GM12872 (cell line): ENCODE measurements around the gene C11orf52.

Experiments used
- CTCF ChIP-seq: IDR thresholded peaks from 3 replicates; pipeline ENCODE4 v1.5.1; 2011; ENCODE audit warnings: low read depth, mild to moderate bottlenecking, low read length, moderate library complexity; ENCODE audit not compliant: insufficient read depth

Gene C11orf52

DNA sequence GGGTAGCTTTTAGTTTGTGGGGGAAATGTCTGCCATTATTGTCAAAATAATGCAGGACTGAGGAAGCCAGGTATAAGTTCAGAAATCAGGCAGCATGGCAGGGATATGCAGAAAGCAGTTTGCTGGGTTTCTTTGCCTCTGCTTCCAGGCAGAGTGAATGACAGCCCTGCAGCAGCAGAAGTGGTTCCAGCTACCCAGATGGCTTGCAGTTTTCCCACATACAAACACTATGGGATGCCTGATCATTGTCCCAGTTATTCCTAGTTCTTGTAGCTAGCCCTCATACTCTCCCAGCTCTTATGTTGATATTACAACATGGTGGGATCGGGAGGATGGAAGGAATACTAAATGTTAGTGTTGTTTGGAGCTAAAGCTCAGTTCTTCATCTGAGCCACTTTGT is 15.6 kb downstream of the C11orf52 start:
- no peak for TF ChIP-seq CTCF

DNA sequence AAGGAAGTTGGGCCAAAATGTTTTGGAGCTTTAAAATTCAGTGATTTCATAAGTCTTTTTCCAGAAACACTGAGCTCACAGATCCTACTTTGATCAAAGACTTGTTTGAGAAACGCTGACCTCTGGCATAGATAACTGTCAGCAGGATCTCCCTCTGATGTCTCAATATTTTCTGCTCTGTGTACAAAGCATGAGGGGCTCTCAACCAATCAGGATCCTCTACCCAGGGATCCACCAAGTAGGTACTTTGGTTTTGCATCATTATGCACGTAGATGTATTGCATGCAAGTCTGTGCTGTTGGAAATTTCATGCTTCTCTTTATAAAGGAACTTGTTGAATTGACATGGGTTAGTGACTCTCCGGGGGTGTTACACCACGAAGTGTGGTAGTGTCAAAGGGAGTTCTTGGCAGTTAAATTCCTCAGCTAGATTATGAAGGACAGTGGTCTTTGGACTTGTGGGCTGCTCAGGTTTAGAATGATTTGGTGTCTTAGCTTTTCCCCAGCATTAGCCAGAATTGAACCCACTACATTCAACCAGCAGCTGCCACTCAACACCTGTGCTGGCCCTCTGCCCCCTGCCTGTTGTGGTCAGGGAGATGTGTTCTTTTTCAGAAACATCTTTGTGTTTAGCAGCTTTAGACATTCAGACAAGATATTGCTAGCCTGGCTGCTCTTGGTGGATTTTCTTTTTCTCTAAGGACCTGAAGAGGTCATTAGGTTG is 16.8 kb downstream of the C11orf52 start:
- no peak for TF ChIP-seq CTCF

- TF ChIP-seq CTCF, result no peak
Observed at GRCh38 chr11:111936040-111936540, 17.4 kb downstream of the C11orf52 start.

GRCh38 chr11:111937461-111937769 is 18.7 kb downstream of the C11orf52 start:
- no peak for TF ChIP-seq CTCF

DNA sequence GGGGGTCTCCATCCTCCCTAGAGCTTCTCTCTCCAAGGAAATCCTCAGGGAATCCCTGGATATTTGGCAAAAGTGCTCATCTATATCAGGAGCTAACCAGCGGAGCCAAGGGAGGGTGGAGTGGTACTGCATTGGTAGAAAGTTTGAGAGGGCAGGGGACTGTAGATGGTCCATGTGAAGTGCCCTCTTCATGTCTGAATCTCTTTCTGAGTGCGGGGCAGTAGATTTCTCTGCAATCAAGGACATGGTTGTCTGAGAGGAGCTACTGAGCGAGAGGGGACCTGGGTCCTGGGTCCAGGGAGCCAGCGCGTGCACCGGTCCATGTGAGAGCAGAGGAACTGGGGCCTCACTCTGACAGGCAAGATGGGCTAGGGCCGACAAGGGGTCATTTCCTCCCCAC is 19.1 kb downstream of the C11orf52 start:
- no peak for TF ChIP-seq CTCF

DNA sequence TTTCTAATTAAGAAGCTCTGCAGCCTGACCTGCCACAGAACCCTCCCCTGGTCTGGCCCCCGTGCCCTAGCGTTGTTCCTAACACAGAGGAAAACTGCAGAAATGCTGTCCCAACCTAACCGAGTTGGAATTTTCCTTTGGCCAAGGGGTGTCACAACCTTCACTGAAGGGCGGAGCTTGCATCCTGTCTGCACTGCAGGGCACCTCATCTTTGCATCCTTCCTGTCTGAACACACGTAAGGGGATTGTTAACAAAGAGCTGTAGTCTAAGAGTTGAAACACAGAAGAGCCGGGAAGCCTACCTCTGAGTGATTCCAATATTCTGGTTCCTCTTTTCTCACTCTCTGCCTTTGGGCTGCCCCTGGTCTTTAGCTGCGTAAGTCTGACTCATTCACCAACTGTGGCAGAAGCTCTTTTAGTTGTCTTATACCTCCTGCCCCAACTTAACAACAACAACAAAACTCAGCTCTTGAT is 20.0 kb downstream of the C11orf52 start:
- TF ChIP-seq CTCF, result no peak

DNA sequence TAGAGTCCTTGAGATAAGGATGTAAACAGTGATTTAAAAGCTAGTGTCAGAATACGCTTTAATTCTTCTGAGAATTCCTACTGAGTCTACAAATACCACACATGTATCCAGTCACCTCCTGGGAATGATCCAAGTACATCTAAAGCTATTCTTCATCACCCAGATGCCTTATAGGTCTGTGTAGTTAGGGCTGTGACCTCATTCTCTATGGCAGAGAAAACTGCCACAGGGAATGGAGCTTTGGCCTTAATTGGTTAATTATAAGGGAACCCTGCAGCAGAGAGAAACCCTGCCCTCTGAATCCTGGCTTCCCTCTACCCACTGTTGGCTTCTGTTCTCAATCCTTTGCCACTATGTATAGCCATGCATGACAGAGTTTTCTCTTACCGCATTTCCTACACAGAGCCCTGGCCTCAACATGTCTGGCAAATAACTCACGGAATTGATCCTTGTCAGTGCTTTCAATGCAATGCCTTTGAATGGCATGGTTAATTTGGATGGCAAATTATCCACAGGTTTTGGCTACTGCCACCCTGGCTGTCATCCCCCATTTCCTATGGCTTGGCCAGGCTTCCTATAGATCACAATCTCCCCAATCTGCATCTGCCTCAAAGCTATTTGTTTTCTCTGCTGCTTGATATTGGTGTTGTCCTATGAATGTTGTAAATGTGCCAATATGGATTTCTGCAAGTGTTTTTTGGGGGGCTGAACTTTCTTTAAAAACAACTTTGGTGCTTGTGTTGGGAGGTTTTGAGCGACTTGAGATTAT is 21.3 kb downstream of the C11orf52 start:
- no peak for TF ChIP-seq CTCF
